SK-N-SH (cell line): ENCODE results near the gene NOTUM. TPM values are rescaled to one million over a fixed set of nuclear protein-coding genes. Genes with fewer than 3 reads are reported as not detected.

Source experiments
- CTCF ChIA-PET: fragments of 300-600, 350-600 bp; formaldehyde crosslinking; extraction: SDS; loops from one replicate; lab custom pipeline; 2021; lab: Yijun Ruan, JAX
- POLR2A ChIA-PET: fragments of 350-600 bp; sonication (Branson Sonifier 250); formaldehyde crosslinking; extraction: SDS; loops from one replicate; lab custom pipeline; 2020; ENCODE audit warnings: antibody characterized with exemption, inconsistent platforms; lab: Yijun Ruan, JAX
- DNase-seq: peaks from one replicate; pipeline ENCODE4 v3.0.0; 2012
- H2AFZ ChIP-seq: fragments of 200-600 bp; sonication (generic); 2 replicates; pipeline ENCODE4 v1.8.1; 2016; ENCODE audit warnings: antibody characterized with exemption, mild to moderate bottlenecking, low read depth
- H3F3A ChIP-seq: fragments of 200-600 bp; sonication (generic); replicated peaks from 2 replicates; pipeline ENCODE3; 2016; ENCODE audit warnings: antibody characterized with exemption, mild to moderate bottlenecking; ENCODE audit not compliant: insufficient read depth
- H3K27ac ChIP-seq, 2 experiments: fragments of 200-500 bp in 1 of 2; fragments of 200-600 bp in 1 of 2; sonication (Bioruptor generic) in 1 of 2; sonication (generic), shearing (Covaris generic) in 1 of 2; 2 replicates each; pipeline versions ENCODE4 v1.5.1 to v1.6.1; 2014 to 2016; ENCODE audit warnings: low read depth in 2 of 2, inconsistent platforms in 1 of 2, low read length in 1 of 2, mild to moderate bottlenecking in 1 of 2, mixed read lengths in 1 of 2
- H3K27me3 ChIP-seq: fragments of 200-600 bp; sonication (generic), shearing (Covaris generic); 2 replicates; pipeline ENCODE4 v1.6.1; 2016; ENCODE audit warnings: mixed run types; ENCODE audit not compliant: insufficient read depth
- H3K36me3 ChIP-seq, 2 experiments: fragments of 200-500 bp in 1 of 2; fragments of 200-600 bp in 1 of 2; sonication (Bioruptor generic) in 1 of 2; sonication (generic) in 1 of 2; replicated peaks in 1 of 2; 2 replicates each; pipeline versions ENCODE3 to v1.5.1; 2014 to 2016; ENCODE audit warnings: low read length in 1 of 2, mild to moderate bottlenecking in 1 of 2; ENCODE audit not compliant: insufficient read depth in 2 of 2, control insufficient read depth in 1 of 2
- H3K4me1 ChIP-seq, 2 experiments: fragments of 200-500 bp in 1 of 2; fragments of 200-600 bp in 1 of 2; sonication (Bioruptor generic) in 1 of 2; sonication (generic), shearing (Covaris generic) in 1 of 2; 2 replicates each; pipeline versions ENCODE4 v1.5.1 to v1.6.1; 2014 to 2016; ENCODE audit warnings: low read depth in 1 of 2, low read length in 1 of 2, mixed run types in 1 of 2; ENCODE audit not compliant: insufficient read depth in 2 of 2, control insufficient read depth in 1 of 2
- H3K4me2 ChIP-seq: fragments of 200-600 bp; sonication (generic), shearing (Covaris generic); 2 replicates; pipeline ENCODE4 v1.6.1; 2017; ENCODE audit warnings: mixed run types
- H3K4me3 ChIP-seq, 2 experiments: fragments of 200-500 bp in 1 of 2; fragments of 200-600 bp in 1 of 2; sonication (Bioruptor generic) in 1 of 2; sonication (generic), shearing (Covaris generic) in 1 of 2; 2 replicates each; pipeline versions ENCODE4 v1.5.1 to v1.8.1; 2014 to 2016; ENCODE audit warnings: low read depth in 2 of 2, inconsistent platforms in 1 of 2, low read length in 1 of 2, mild to moderate bottlenecking in 1 of 2, mixed read lengths in 1 of 2, moderate library complexity in 1 of 2
- H3K79me2 ChIP-seq: fragments of 200-600 bp; sonication (generic); 2 replicates; pipeline ENCODE4 v1.8.1; 2017; ENCODE audit warnings: mild to moderate bottlenecking; ENCODE audit not compliant: insufficient read depth
- H3K9ac ChIP-seq: fragments of 200-600 bp; sonication (generic); 2 replicates; pipeline ENCODE4 v1.6.1; 2017; ENCODE audit warnings: mixed run types
- H3K9me2 ChIP-seq: fragments of 200-600 bp; sonication (generic); 2 replicates; pipeline ENCODE4 v1.6.1; 2017; ENCODE audit warnings: mixed run types
- H3K9me3 ChIP-seq: fragments of 200-600 bp; sonication (generic); 2 replicates; pipeline ENCODE4 v1.6.1; 2017; ENCODE audit warnings: mixed run types, mild to moderate bottlenecking, moderate library complexity
- H4K20me1 ChIP-seq: fragments of 200-600 bp; sonication (generic); 2 replicates; pipeline ENCODE4 v1.6.1; 2017; ENCODE audit warnings: mild to moderate bottlenecking, mixed run types; ENCODE audit not compliant: insufficient read depth
- ELF1 ChIP-seq: IDR thresholded peaks from 2 replicates; pipeline ENCODE4 v1.4.0; 2012
- GATA2 ChIP-seq: sonication (generic); formaldehyde crosslinking; IDR thresholded peaks from 2 replicates; pipeline ENCODE4 v1.5.0; 2020; ENCODE audit warnings: mild to moderate bottlenecking, missing genetic modification reagents
- JUND ChIP-seq: IDR thresholded peaks from 2 replicates; pipeline ENCODE4 v1.4.0; 2012
- NRF1 ChIP-seq: IDR thresholded peaks from 2 replicates; pipeline ENCODE4 v1.6.1; 2012; ENCODE audit warnings: low read depth, mild to moderate bottlenecking, low read length
- RCOR1 ChIP-seq: fragments of 150-350 bp; IDR thresholded peaks from 2 replicates; pipeline ENCODE4 v1.6.1; 2017; ENCODE audit warnings: antibody characterized with exemption, low read length
- SMC3 ChIP-seq: IDR thresholded peaks from 2 replicates; pipeline ENCODE4 v1.6.1; 2012; ENCODE audit warnings: low read depth, low read length, improper control_type of control experiment
- TAF1 ChIP-seq: IDR thresholded peaks from 2 replicates; pipeline ENCODE4 v1.6.1; 2012; ENCODE audit warnings: low read depth, mild to moderate bottlenecking, low read length, moderate library complexity, borderline replicate concordance
- YY1 ChIP-seq: IDR thresholded peaks from 2 replicates; pipeline ENCODE4 v1.4.0; 2012; ENCODE audit warnings: low read depth, mild to moderate bottlenecking
- WGBS: methylation state at CpG from one replicate; pipeline ENCODE4 v1.1.6; 2017; ENCODE audit warnings: low lambda C conversion rate; 5-methylcytosine and 5-hydroxymethylcytosine counted together
- polyA plus RNA-seq, 3 experiments: library from polyadenylated mRNA; depleted of rRNA; stranded (reverse); fragments of >200 nt; gene quantifications; 2 replicates each; pipeline ENCODE4 v1.2.3, GENCODE V29; 2012
- TF ChIP-seq, protein P1 (sequence below): fragments of 200-600 bp; sonication (generic); IDR thresholded peaks from 2 replicates; pipeline ENCODE4 v1.6.1; 2017; ENCODE audit warnings: antibody characterized with exemption, mild to moderate bottlenecking, moderate library complexity
- TF ChIP-seq, protein P2 (sequence below): IDR thresholded peaks from 2 replicates; pipeline ENCODE4 v1.4.0; 2012; ENCODE audit warnings: low read depth, borderline replicate concordance
- TF ChIP-seq, protein P3 (sequence below): fragments of 150-350 bp; IDR thresholded peaks from 2 replicates; pipeline ENCODE4 v1.6.1; 2016; ENCODE audit warnings: mild to moderate bottlenecking, low read depth, low read length
- TF ChIP-seq, protein P4 (sequence below): IDR thresholded peaks from 2 replicates; pipeline ENCODE4 v1.4.0; 2012; ENCODE audit warnings: low read depth, borderline replicate concordance

NOTUM gene
- polyA plus RNA-seq, 1 of the 3 experiments (the other 2 are of a cell fraction), result 0.33 TPM

DNA sequence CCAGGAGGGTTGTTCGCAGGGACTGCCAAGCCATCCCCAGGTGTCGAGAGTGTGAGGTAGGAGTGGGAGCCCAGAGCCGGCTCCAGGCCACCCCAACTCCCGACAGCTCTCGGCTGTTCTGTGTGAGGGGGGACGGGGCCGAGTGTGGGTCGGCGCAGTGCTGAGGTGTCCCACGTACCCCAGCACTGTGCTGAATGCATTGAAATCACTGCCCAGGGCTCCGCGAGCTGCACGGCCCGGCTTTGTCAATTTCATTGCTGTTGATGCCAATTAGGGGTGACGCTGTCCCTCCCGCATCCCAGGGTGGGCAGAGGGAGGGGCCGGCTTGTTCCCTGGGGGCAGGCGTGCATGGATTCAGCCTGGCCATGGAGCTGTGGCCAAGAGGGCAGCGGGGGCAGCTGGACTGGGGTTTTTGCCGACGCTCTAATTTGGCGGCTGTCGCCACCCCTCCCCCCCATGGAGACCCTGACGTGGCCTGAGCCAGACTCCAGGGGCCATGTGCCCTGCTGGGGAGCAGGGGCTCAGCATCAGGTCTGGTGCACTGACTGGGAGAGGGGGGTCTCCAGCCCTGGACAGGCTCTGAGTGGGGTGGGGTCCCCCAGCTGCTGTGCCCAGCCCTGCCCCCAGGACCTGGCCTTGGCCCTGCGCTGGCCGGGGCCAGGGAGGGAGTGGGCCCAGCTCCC, 47.4 kb upstream of the NOTUM start (continued):
- TF ChIP-seq, protein P1, sequence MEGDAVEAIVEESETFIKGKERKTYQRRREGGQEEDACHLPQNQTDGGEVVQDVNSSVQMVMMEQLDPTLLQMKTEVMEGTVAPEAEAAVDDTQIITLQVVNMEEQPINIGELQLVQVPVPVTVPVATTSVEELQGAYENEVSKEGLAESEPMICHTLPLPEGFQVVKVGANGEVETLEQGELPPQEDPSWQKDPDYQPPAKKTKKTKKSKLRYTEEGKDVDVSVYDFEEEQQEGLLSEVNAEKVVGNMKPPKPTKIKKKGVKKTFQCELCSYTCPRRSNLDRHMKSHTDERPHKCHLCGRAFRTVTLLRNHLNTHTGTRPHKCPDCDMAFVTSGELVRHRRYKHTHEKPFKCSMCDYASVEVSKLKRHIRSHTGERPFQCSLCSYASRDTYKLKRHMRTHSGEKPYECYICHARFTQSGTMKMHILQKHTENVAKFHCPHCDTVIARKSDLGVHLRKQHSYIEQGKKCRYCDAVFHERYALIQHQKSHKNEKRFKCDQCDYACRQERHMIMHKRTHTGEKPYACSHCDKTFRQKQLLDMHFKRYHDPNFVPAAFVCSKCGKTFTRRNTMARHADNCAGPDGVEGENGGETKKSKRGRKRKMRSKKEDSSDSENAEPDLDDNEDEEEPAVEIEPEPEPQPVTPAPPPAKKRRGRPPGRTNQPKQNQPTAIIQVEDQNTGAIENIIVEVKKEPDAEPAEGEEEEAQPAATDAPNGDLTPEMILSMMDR, result no peak
- TF ChIP-seq, protein P2, sequence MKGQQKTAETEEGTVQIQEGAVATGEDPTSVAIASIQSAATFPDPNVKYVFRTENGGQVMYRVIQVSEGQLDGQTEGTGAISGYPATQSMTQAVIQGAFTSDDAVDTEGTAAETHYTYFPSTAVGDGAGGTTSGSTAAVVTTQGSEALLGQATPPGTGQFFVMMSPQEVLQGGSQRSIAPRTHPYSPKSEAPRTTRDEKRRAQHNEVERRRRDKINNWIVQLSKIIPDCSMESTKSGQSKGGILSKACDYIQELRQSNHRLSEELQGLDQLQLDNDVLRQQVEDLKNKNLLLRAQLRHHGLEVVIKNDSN, result no peak
- no peak for TF ChIP-seq SMC3
- no peak for TF ChIP-seq JUND
- TF ChIP-seq, all 33 proteins: peak for 0

DNA sequence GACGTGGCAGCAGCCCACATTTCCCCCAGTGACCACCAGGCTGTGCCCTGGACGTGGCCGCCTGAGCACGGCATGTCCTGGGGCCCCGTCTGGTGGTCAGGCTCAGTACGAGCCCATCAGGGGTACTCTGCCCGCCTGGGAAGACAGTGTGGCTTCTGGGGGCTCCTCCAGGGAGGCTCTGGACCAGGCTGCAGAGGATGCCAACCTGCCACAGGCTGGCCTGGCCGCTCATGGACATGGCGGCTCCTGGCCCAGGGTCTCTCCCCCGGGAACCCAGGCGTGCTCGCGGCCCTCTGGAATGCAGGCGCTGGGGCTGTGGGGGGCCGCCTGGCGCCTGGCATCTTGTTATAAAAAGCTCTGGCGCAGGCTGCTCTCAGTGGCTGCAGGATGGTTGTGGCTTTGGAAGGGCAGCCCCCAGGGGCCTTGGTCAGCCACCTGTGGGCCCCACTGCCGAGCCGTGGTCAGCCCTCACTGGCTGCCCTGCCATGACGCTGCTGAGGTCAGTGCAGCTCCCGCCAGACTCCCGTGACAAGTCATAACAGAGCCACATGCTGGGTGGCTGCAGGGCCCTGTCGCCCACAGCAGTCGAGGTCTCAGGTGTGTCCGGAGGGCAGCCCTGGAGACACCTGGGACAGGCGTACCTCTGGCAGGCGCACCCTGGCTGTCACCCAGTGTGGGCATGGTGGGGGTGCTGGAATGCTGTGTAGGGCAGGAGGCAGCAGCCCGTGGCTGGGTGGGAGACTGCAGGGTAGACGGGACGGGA, 46.7 kb upstream of the NOTUM start:
- DNase-seq, result no peak
- ChIA-PET POLR2A (no interaction called here), CTCF (interaction anchor here (0.6 to 35.7 kb wide), 5 partner anchors 14 to 229 kb away, joined by 3 to 1216 read pairs (median 4); partner anchors contain the start of genes CENPX, LRRC45 and NOTUM)
- no peaks in the 10 kb centered on the region for H4K20me1 ChIP-seq
- H3F3A ChIP-seq, result peaks cover 19% of the 10 kb centered on the region
- peaks cover 6% of the 10 kb centered on the region; the same call in 1 of the 2 replicates for H3K79me2 ChIP-seq
- H3K9me2 ChIP-seq, result no peaks in the 10 kb centered on the region
- H2AFZ ChIP-seq, result no peak overlapping the region
- H3K4me3 ChIP-seq, result no peak overlapping the region
- no peaks in the 10 kb centered on the region for H3K9me3 ChIP-seq
- peaks cover 19 to 41% of the 10 kb centered on the region in 2 experiments; a peak in 3 of 4 replicates for H3K4me1 ChIP-seq
- TF ChIP-seq, protein P1, result peak; percentile 23; the same call in 1 of the 2 replicates
- no peak for TF ChIP-seq NRF1
- H3K9ac ChIP-seq, result peak overlapping the region; percentile 69; the same call in 1 of the 2 replicates
- 97% methylated on average over 15 of the region's 30 CpGs for WGBS
- H3K36me3 ChIP-seq, result no peaks in the 10 kb centered on the region
- peak overlapping the region; percentile 60; the same call in 1 of the 2 replicates for H3K4me2 ChIP-seq
- peak overlapping the region in 1 of 2 experiments; percentile 63; a peak in 2 of 4 replicates for H3K27ac ChIP-seq
- H3K27me3 ChIP-seq, result no peaks in the 10 kb centered on the region

DNA sequence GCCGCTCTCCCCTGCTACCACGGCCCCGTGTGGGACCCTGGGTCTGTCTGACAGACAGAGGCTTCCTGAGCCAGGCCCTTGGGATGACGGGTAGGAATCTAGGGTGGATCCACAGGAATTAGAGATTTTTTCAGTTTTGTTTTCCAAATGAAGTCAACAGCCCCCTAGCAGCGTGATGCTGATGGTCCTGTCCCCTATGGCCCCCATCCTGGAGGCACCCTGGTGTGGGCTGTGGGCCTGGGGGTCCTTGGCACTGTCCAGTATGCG, 46.2 kb upstream of the NOTUM start:
- Histone ChIP-seq H4K20me1 (no peaks in the 10 kb centered on the region), H3K27ac (peak overlapping the region in 1 of 2 experiments; percentile 63; a peak in 2 of 4 replicates), H3K4me3 (no peak overlapping the region), H3K4me2 (peak overlapping the region; percentile 60; the same call in 1 of the 2 replicates), H3K4me1 (peaks cover 16 to 44% of the 10 kb centered on the region in 2 experiments; a peak in 3 of 4 replicates), H2AFZ (no peak overlapping the region), H3K9ac (peak overlapping the region; percentile 69), H3K9me3 (no peaks in the 10 kb centered on the region), H3K36me3 (no peaks in the 10 kb centered on the region), H3F3A (peaks cover 24% of the 10 kb centered on the region), H3K27me3 (no peaks in the 10 kb centered on the region), H3K79me2 (peaks cover 11% of the 10 kb centered on the region; the same call in 1 of the 2 replicates), H3K9me2 (no peaks in the 10 kb centered on the region)
- CTCF ChIA-PET, result interaction anchor here (0.7 to 35.7 kb wide), 4 partner anchors 14 to 1086 kb away, joined by 3 to 1216 read pairs (median 3); partner anchors contain the start of gene NOTUM
- WGBS, result 85% methylated on average over 5 of the region's 6 CpGs
- POLR2A ChIA-PET, result no interaction called here
- no peak for DNase-seq
- TF ChIP-seq, protein P3, sequence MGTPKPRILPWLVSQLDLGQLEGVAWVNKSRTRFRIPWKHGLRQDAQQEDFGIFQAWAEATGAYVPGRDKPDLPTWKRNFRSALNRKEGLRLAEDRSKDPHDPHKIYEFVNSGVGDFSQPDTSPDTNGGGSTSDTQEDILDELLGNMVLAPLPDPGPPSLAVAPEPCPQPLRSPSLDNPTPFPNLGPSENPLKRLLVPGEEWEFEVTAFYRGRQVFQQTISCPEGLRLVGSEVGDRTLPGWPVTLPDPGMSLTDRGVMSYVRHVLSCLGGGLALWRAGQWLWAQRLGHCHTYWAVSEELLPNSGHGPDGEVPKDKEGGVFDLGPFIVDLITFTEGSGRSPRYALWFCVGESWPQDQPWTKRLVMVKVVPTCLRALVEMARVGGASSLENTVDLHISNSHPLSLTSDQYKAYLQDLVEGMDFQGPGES, result no peak
- no peak for TF ChIP-seq GATA2
- no peak for TF ChIP-seq TAF1
- TF ChIP-seq, protein P2, result no peak
- no peak for TF ChIP-seq ELF1
- TF ChIP-seq YY1, result no peak
- no peak for TF ChIP-seq NRF1
- no peak for TF ChIP-seq RCOR1
- TF ChIP-seq, protein P4, sequence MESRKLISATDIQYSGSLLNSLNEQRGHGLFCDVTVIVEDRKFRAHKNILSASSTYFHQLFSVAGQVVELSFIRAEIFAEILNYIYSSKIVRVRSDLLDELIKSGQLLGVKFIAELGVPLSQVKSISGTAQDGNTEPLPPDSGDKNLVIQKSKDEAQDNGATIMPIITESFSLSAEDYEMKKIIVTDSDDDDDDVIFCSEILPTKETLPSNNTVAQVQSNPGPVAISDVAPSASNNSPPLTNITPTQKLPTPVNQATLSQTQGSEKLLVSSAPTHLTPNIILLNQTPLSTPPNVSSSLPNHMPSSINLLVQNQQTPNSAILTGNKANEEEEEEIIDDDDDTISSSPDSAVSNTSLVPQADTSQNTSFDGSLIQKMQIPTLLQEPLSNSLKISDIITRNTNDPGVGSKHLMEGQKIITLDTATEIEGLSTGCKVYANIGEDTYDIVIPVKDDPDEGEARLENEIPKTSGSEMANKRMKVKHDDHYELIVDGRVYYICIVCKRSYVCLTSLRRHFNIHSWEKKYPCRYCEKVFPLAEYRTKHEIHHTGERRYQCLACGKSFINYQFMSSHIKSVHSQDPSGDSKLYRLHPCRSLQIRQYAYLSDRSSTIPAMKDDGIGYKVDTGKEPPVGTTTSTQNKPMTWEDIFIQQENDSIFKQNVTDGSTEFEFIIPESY, result no peak
